Right lobe of liver (tissue), 6 donors: ENCODE results near the gene MB21D2. TPM values are rescaled to one million over a fixed set of nuclear protein-coding genes. Genes with fewer than 3 reads are reported as not detected.

Source experiments
- ATAC-seq, 4 donors: fragments of 200-7000 bp; cut with Tn5 transposase; one replicate each; pipeline ENCODE4 v1.9.1; 2020; ENCODE audit warnings: mild to moderate bottlenecking in 4 of 4, moderate library complexity in 4 of 4
- DNase-seq, 3 donors: peaks; one replicate each; pipeline ENCODE4 v3.0.0-alpha.2; 2020
- H3K27ac ChIP-seq, 3 donors: fragments of 200-600 bp; one replicate each; pipeline ENCODE4 v1.8.0; 2022
- H3K27me3 ChIP-seq, 2 donors: fragments of 200-600 bp; one replicate each; pipeline ENCODE4 v1.8.0; 2022
- H3K36me3 ChIP-seq, 4 donors: fragments of 200-600 bp; sonication (generic) in 1 of 4; one replicate each; pipeline versions ENCODE4 v1.5.1 to v1.8.0; 2017 to 2022; ENCODE audit warnings: control low read depth in 1 of 4
- H3K4me1 ChIP-seq, 4 donors: fragments of 200-600 bp; sonication (generic) in 1 of 4; one replicate each; pipeline versions ENCODE4 v1.5.1 to v1.8.0; 2017 to 2022; ENCODE audit warnings: control low read depth in 1 of 4
- H3K4me3 ChIP-seq, 3 donors: fragments of 200-600 bp; one replicate each; pipeline ENCODE4 v1.8.0; 2022
- H3K9me3 ChIP-seq, 4 donors: fragments of 200-600 bp; sonication (generic) in 1 of 4; one replicate each; pipeline versions ENCODE4 v1.5.1 to v1.8.0; 2017 to 2022; ENCODE audit warnings: control low read depth in 1 of 4
- CTCF ChIP-seq, 4 donors: fragments of 200-600 bp in 3 of 4; fragments of 450-650 bp in 1 of 4; IDR thresholded peaks; one replicate each; pipeline versions ENCODE4 v1.5.1 to v1.8.0; 2016 to 2022; ENCODE audit warnings: antibody characterized with exemption in 4 of 4, mild to moderate bottlenecking in 2 of 4
- POLR2A ChIP-seq: fragments of 450-650 bp; IDR thresholded peaks from one replicate; pipeline ENCODE4 v1.6.1; 2017; ENCODE audit warnings: antibody characterized with exemption, mild to moderate bottlenecking
- WGBS: methylation state at CpG from one replicate; pipeline ENCODE4 v1.1.6; 2018; ENCODE audit warnings: low coverage, low lambda C conversion rate; ENCODE audit not compliant: insufficient coverage; ENCODE audit errors: missing lambda C conversion rate; 5-methylcytosine and 5-hydroxymethylcytosine counted together
- intact Hi-C, 2 donors: fragments of 100-400 bp; cut with DNase I; formaldehyde crosslinking; loops; one replicate each; pipeline versions ENCODE4 v1.11.2 to v1.14.1; 2022
- total RNA-seq, 6 experiments: library from RNA; depleted of rRNA in 2 of 6; stranded (reverse); fragments of >200 nt in 2 of 6; fragmentation: NEBNext Ultra II Directional in 3 of 6; extraction: Animal tissue kit (Norgen Biotek cat#: 25700) in 3 of 6; gene quantifications; one replicate each; pipeline versions ENCODE4 v1.1.0 to v1.2.4, GENCODE V29; 2016 to 2023
- donor health status: DM: no; HTN: yes; CAD: no.
- donor health status: DM: no; HTN: no; CAD: no.
- donor health status: DM: no; HTN: no; CAD: no.
- donor health status: DM: no; HTN: yes; CAD: no.
- donor health status: DM: no; HTN: yes; CAD: no.

MB21D2 gene
- total RNA-seq, 6 experiments from 2014 or later = 0.15 to 0.86 (median 0.31) TPM; not detected in 1

DNA sequence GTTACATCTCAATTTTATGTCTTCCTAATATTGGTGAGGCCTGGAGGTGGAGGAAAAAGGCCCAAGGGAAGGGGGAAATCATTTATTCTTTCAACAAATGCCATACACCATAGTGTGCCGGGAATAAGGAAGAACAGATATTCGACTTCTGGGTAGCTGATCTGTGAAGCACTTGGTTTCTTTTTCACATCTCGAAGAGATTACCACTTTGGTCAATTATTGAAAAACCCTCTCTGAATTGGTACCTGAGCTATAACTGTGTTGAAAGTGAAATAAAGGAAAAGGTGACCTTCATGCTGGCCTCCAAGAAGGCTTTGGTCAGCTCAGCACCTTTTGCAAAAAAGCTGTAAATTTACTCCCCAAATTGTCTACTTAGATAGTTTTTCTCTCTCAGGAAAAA is 14.2 kb upstream of the MB21D2 start:
- Histone ChIP-seq H3K4me1 (peaks cover 0 to 7% (median 0%) of the 10 kb centered on the region in 4 donors), H3K27me3 (peaks cover 0 to 8% of the 10 kb centered on the region in 2 donors), H3K27ac (no peak overlapping the region), H3K36me3 (no peaks in the 10 kb centered on the region), H3K9me3 (no peaks in the 10 kb centered on the region), H3K4me3 (no peak overlapping the region)
- no peak for DNase-seq
- no peak for ATAC-seq
- no peak for TF ChIP-seq POLR2A
- no peak for TF ChIP-seq CTCF (IDR thresholded peaks at IDR 0.05)
- intact Hi-C loops = no loop called here
- 77% methylated on average over 3 of the region's 3 CpGs for WGBS

DNA sequence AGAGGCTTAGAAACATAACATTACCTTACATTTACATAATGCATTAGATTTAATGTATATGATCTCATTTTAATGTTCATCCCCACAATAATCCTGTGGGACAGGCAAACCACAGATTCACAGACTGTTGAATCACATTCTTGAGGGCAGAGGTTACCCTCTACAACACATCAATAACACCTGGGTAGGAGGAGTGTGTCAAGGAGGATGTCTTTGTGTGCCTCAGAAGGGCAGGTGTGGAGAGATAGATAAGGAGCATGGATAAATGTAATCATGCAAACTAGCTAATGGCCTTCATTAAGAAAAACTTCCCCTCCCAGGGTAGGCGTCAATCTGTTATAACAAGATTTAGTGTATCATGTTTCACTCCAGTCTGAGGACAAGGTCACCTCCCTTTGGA is 12.9 kb upstream of the MB21D2 start:
- Histone ChIP-seq H3K27ac (no peak overlapping the region), H3K4me1 (peaks cover 0 to 7% (median 0%) of the 10 kb centered on the region in 4 donors), H3K9me3 (no peaks in the 10 kb centered on the region), H3K4me3 (no peak overlapping the region), H3K36me3 (no peaks in the 10 kb centered on the region), H3K27me3 (peaks cover 0 to 11% of the 10 kb centered on the region in 2 donors)
- intact Hi-C loops = no loop called here
- DNase-seq (no peak), ATAC-seq (no peak)
- TF ChIP-seq CTCF (IDR thresholded peaks at IDR 0.05) = no peak
- no peak for TF ChIP-seq POLR2A
- 100% methylated on average over 1 of the region's 1 CpG for WGBS

DNA sequence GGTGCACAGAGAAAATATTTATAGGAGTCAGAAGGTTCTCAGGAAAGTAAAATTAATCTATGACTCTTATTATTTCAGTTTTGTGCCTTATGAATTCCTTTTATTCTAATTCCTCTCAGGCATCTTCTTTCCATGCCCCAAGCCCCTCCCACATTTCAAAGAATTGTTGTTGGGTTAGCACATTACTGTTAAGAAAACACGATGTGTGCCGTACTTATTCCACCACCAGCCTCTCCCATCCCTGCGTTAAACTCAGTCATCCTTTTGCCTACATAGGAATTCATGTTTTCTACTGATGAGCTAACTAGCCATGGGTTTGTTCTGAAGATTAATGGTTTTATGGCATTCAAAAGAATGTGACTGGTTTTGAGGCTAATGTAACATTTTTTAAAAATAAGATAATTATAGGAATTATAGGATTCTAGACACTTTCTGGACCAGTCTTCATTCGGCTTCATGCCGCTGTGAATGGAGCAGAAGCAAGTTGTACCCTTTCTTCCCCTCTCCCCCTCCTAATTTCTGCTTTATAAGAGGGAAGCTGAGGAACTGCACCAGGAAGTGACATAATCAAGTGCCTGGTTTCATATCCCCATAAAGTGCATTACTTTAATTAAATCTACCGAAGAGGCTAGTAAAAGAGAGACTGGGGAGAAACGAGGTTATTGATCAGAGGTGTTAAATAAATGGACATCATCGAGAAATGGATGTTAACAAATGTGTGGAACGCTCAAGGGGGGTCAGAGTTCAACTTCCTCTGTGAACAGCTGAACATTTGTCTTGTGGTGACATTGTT is 12.3 kb upstream of the MB21D2 start:
- peak in 3 of 4 donors; percentile 29 to 46 (median 38) for ATAC-seq

GRCh38 chr3:192929146-192929545 is 11.5 kb upstream of the MB21D2 start:
- Histone ChIP-seq H3K4me3 (no peak overlapping the region), H3K36me3 (no peaks in the 10 kb centered on the region), H3K27me3 (peaks cover 0 to 11% of the 10 kb centered on the region in 2 donors), H3K9me3 (no peaks in the 10 kb centered on the region), H3K27ac (no peak overlapping the region), H3K4me1 (peaks cover 0 to 7% (median 0%) of the 10 kb centered on the region in 4 donors)
- DNase-seq (no peak), ATAC-seq (peak in 2 of 4 donors; percentile 16 to 54)
- TF ChIP-seq POLR2A = no peak
- TF ChIP-seq CTCF (IDR thresholded peaks at IDR 0.05) = no peak
- 24% methylated on average over 2 of the region's 2 CpGs for WGBS
- intact Hi-C loops = no loop called here

More for the DNA sequence above, 12.3 kb upstream of the MB21D2 start:
- Histone ChIP-seq H3K27me3 (peaks cover 0 to 11% of the 10 kb centered on the region in 2 donors), H3K27ac (no peak overlapping the region), H3K9me3 (no peaks in the 10 kb centered on the region), H3K4me3 (no peak overlapping the region), H3K36me3 (no peaks in the 10 kb centered on the region), H3K4me1 (peaks cover 0 to 7% (median 0%) of the 10 kb centered on the region in 4 donors)
- TF ChIP-seq POLR2A (no peak), CTCF (IDR thresholded peaks at IDR 0.05) (no peak)
- intact Hi-C loops = no loop called here
- no peak for DNase-seq
- 49% methylated on average over 9 of the region's 9 CpGs for WGBS
